ENCODE results near the gene MTO1.
A peak's percentile ranks its signal among the peaks of the same experiment; 100 is the strongest.
"Not testable (repeated sequence)": the region's sequence is repeated elsewhere in the genome, so short reads cannot be mapped to it uniquely, and the experiment has no call there.

MTO1 gene, protein sequence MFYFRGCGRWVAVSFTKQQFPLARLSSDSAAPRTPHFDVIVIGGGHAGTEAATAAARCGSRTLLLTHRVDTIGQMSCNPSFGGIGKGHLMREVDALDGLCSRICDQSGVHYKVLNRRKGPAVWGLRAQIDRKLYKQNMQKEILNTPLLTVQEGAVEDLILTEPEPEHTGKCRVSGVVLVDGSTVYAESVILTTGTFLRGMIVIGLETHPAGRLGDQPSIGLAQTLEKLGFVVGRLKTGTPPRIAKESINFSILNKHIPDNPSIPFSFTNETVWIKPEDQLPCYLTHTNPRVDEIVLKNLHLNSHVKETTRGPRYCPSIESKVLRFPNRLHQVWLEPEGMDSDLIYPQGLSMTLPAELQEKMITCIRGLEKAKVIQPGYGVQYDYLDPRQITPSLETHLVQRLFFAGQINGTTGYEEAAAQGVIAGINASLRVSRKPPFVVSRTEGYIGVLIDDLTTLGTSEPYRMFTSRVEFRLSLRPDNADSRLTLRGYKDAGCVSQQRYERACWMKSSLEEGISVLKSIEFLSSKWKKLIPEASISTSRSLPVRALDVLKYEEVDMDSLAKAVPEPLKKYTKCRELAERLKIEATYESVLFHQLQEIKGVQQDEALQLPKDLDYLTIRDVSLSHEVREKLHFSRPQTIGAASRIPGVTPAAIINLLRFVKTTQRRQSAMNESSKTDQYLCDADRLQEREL

DNA sequence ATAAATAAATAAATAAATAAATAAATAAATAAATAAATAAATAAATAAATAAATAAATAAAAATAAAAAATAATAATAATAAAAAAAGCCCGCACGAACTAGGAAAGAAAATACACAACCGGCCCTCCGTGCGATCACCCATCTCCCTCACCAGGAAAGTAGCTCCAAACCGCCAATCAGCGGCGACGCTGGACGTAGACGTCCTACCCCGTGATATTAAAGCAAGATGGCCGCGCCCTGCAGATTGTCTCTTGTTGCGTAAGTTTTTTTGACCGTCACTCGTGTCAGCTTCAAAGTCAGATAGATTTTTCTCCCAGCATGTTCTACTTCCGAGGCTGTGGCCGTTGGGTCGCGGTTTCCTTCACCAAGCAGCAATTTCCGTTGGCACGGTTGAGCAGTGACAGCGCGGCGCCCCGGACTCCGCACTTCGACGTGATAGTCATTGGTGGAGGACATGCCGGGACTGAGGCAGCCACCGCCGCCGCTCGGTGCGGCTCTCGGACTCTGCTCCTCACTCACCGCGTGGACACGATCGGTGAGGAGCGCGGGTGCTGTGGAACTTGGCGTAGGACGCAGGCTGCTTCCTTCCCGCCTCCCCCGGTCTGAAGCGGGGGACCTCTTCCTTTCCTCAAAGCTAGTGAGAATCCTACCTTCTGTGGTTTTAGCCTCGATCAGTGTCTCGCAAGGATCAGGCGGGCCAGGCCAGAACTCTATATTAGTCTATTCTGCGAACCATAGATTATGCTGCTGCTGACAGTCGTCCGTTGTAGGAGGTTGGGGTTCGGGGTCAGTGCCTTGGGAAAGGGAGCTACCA lies at the start of gene MTO1:
Gene MTO1 (plus strand): TSS at position 201 of the 814 bp plus-strand sequence. CDS start 118 bp downstream, at position 319.
- FAIRE-seq: peak; percentile 87

DNA sequence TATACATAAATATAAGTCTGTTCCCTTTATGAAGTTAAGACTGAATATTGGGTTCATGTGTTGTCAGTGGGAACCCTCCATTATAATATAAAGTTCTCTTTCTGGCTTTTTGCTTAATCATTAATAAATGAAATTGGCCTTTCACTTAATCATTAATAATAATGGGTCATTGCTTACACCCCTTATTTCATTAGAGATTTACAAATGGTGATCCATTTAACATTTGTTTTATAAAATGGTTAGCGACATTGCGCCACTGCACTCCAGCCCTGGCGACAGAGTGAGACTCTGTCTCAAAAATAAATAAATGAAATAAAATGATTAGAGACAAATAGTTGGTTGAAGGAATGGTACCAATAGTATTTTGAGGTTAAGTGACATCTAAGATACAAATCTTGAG lies 48.4 kb upstream of the MTO1 start:
- no peak for FAIRE-seq

DNA sequence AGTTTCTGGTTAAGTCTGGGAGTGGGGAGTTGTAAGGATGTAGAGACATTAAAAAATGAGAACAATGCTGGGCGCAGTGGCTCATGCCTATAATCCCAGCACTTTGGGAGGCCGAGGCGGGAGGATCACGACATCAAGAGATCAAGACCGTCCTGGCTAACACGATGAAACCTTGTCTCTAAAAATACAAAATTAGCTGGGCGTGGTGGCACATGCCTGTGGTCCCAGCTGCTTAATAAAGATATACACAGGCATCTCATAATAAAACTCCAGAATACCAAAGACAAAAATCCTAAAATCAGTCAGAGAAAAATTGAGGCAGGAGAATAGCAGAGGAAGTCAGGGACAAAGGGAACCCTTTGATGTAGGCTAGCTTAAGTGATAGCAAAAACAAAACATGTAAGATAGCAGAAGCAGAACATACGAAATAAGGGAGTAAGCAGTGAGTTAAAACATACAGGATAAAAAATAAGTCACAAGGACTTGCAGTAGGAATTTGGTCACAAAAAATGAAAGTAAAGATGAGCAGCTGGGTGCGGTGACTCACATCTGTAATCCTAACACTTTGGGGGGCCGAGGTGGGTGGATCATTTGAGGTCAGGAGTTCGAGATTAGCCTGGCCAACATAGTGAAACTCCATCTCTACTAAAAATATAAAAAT lies 43.3 kb upstream of the MTO1 start:
- FAIRE-seq: no peak

DNA sequence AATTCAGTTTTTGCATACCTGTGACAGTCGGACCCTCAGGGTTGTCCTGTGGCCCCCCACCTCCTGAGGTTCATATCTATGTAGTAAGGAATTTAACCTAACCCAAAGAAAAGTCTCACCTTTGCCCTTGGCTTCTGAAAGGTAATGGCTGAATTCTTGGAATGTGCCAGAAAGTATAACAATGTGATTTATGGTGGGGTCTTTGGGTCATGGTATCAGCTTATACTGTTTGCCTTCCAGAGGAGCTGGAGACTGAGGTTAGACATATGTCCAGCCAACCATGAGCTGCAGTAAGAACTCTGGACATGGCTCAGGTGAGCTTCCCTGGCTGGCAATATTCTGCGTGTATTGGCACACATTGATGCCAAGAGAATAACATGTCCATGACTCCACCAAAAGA lies 40.0 kb upstream of the MTO1 start:
- no peak for FAIRE-seq

DNA sequence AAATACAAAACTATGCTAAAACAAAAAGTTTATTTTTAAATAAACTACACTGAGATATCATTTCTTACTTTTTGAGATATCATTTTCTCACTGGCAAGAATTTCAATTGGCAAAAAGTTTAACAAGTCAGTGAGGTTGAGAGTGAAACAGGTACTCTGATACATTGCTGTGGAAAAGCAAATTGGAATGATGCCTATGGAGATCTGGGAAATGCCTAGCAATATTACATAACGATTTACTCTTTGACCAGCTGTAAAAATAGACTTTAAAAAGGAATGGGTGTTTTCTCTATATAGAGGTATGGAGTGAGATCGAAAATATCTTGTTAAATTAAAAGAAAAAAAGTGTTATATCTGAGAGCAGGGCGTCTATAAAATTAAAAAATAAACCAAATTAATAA lies 26.3 kb upstream of the MTO1 start:
- FAIRE-seq: no peak

DNA sequence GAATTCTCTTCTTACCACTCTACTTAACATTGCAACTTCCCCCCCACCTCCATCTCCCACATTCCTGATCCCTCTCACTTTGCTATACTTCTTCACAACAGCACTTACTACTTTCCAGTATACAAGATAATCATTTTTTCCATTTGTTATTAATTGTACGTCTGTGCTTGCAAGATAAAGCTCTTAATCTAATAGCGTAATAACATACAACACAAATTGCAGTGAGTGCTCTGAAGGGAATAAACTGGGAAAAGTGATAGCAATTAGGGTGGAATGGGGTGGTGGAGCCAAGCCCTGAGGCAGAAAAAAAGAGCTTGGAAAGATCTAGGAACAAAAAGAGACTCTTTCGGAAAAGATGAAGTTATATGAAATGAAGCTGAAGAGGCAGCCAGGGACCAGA lies 18.0 kb upstream of the MTO1 start:
- no peak for FAIRE-seq

DNA sequence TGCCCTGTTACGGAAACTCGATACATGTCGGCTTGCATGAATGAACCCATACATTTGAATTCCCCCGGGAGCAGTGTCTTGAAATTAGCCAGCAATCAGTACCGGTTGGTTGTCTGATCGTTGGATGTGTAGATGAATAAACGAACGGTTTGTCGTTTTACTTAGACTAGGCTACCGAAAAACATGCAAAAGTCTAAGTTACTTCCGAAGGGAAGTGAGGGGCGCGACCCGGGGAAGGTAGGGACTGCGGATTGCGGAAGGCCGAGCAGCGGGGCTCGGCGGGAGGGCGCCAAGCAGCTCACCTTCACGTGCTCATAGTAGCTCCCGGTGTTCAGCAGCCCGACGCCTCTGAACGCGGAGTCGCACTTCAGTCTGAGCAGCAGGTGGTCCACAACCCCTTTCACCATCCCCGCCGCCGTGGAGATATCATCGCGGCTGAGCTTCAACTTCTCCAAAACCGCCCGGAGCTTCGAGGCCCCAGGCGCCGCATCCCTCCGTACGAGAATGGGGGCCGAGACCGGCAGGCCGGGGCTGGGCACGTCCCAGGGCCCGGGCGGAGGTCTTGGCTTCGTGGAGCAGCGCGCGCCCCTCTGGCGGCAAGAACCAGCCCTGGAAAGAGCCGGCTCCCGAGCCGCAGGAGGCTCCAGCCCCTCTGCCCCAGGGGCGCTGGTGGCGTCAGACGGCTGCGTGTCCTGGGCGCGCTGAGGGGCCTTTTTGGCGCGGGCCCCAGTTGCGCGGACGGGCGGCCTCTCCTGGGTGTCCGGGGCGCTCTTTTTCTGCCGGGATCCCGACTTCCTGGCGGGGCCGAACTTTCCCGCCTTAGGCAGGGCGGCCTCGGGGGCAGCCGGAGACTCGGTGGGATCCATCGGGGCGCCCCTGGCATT lies 10.1 kb upstream of the MTO1 start:
- FAIRE-seq: no peak

DNA sequence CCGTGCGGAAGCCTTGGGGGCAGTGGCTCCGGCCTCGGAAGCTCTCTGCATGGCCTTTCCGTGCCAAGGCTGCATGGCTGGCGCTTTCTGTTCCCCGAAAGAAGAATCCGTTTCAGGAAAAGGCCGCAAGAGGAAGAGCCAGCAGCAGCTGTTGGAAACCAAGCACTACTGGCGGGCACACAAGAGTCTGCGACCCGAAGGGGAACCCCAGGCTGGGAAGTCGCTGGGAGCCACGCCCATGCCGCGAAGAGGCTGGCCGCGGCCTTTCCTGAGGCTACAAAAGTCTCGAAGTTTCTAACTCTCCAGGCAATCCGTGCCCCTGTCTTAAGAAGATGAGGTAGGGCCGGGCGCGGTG lies 9.5 kb upstream of the MTO1 start, which contains the start of gene CGAS:
Gene CGAS (minus strand): TSS at position 191 of the 355 bp plus-strand sequence. CDS start 116 bp downstream, at position 75.
- FAIRE-seq: no peak

DNA sequence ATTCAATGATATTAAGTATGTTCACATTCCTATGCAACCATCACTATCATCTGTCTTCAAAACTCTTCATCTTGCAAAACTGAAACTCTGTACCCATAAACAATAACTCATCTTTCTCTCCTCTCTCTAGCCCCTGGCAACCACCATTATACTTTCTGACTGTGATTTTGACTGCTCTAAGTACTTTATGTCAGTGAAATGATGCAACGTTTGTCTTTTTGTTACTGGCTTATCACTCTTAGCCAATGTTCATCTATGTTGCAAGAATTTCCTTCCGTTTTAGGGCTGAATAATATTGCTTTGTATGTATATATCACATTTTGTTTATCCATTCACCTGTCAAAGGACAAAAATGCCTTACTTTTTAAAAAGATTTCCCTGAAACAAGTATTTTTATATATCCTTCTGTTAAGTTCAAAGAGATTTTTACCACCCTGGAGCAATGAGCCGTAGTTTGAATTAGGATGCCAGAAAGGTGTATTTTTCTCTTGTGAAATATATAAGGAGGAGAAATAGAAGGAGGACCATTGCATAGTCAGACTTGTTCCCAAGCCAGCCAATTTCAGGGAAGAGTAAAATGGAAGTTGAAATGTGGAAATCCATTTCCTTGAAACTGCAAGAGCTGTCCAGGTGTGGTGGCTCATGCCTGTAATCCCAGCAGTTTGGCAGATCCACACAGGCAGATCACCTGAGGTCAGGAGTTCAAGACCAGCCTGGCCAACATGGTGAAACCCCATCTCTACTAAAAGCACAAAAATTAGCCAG lies 5.5 kb upstream of the MTO1 start:
- no peak for FAIRE-seq

DNA sequence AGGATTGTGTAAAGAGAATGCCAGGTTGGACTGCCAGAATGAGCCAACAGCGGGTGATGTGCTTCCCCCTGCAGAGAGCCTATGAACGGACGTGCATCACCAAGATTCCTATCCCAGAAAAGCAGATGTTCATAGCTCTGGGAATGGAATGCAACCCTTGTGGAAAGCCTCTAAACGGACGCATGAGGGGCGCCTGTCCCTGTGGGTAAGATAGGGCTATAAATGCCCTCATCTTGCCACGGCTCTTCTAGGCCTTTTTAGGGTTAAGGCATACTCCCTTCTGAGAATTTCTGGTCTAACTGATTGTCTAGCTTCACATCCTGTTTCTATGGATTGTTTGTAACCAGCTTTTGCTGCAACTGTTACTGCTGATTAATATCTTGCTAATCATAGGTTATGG lies 2.1 kb upstream of the MTO1 start:
- FAIRE-seq: not testable (repeated sequence)

DNA sequence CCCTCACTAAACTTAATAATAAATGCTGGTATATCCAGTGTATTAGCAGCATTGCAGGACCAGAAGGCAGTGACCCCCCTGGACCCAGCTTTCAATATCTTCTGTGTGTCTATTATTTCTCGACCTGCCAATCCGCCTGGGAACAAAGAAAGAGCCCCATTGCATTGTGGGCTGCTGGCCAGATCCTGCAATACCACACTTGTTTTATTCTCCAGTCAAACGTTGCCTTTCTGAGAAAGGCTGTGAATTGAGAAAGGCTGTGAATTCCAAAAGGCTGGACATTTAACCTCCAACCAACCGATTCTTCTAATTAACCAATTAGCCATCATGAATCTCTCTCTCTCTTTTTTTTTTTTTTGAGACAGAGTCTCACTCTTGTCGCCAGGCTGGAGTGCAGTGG lies 1.5 kb upstream of the MTO1 start:
- FAIRE-seq: no peak

DNA sequence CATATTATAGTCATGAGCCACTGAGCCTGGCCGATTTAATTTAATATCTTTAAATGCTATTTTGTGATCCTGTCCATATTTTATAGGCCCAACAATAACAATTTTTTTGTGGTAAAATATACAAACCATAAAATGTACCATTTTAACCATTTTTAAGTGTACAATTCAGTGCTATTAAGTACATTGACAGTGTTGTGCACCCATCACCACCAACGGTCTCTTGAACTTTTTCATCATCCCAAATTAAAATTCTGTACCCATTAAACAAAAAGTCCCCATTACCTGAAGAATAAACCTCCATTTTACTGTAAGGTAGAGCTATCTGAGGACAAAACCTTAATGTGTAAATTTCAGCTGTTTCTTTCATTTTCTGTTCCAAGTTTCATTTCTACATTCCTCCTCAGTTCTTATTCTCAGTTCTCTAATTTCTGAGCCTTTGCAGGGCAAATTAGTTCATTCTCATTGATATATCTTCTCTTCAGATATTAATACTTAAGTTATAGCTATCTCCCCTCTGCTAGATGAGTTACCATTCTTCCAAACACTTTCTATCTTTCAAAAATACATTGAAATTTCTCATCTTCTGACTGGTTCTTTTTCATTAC lies 10.3 kb downstream of the MTO1 start:
- FAIRE-seq: no peak

DNA sequence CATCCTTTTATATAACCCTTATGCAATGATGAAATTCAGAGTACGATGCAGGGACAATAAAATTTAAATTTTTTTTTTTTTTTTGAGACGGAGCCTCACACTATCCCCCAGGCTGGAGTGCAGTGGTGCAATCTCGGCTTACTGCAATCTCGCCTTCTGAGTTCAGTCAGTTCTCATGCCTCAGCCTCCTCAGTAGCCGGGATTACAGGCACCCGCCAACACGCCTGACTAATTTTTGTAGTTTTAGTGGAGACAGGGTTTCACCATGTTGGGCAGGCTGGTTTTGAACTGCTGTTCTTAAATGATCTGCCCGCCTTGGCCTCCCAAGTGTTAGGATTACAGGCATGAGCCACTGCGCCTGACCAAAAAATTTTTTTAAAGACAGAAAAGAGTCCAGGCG lies 15.2 kb downstream of the MTO1 start:
- FAIRE-seq: no peak

DNA sequence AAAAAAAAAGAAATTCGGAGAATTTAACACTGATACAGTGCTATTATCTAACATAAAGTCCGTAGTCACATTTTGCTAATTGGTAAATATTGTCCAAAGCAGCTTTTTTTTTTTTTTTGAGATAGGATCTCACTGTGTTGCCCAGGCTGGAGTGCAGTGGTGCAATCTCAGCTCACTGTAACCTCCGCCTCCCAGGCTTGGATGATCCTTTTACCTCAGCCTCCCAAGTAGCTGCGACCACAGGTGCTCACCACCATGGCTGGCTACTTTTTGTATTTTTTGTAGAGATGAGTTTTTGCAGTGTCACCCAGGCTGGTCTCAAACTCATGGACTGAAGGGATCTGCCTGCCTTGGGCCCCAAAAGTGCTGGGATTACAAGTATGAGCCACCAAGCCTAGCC lies 15.9 kb downstream of the MTO1 start:
- no peak for FAIRE-seq

DNA sequence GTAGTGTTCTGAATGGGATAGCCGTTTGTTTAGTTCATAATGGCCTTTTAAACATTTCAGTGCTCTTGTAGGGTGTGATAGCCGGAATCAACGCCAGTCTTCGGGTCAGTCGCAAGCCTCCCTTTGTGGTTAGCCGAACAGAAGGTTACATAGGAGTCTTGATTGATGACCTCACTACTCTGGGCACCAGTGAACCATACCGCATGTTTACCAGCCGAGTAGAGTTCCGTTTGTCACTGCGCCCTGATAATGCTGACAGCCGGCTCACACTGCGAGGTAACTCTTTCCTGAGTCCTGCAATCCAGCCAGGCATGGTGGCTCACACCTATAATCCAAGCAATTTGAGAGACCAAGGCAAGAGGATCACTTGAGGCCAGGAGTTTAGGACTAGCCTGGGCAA lies 20.4 kb downstream of the MTO1 start:
- FAIRE-seq: no peak

DNA sequence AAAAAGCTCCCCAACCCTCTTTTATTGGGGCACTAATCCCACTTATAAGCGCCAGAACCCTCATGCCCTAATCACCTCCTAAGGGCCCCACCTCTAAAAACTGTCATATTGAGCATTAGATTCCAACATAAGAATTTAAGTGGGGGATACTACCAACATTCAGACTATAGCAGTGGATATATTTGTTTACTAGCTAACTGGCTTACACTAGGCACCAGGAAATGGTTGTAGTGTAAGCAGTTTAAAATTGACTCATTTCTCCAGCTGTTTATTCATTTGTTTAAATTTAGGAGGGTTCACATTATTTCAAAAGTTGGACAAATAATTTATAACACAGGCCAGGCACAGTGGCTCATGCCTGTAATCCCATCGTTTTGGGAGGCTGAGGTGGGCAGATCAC lies 22.9 kb downstream of the MTO1 start:
- FAIRE-seq: no peak

DNA sequence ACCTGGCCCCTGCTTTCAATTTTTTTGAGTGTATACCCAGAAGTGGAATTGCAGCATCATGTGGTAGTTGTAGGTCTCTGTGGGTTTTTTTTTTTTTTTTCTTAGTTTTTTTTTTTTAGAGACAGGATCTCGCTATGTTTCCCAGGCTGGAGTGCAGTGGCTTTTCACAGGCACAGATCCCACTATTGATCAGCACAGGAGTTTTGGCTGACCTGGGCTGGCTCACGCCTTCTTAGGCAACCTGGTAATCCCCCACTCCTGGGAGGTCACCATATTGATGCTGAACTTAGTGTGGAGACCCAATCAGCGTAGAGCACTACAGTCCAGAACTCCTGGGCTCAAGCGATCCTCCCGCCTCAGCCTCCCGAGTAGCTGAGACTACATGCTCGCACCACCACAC lies 25.9 kb downstream of the MTO1 start:
- no peak for FAIRE-seq

DNA sequence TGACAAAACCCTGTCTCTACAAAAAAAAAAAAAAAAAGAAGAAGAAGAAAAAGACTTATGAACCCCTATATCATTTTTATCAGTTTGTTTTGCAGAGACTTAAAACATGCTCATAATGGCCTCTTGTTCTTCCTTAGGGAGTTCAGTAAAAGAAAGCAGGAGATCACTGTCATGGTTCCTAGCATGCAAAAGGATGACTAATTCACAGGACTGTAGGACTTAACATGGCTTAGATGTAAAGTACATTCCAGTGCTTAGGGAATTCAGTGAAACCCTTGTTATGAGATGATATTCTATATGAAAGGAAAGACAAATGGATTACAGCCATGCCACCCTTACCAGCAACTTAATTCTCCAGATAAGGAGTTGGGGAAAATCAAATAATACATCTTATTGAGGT lies 29.8 kb downstream of the MTO1 start:
- FAIRE-seq: no peak

DNA sequence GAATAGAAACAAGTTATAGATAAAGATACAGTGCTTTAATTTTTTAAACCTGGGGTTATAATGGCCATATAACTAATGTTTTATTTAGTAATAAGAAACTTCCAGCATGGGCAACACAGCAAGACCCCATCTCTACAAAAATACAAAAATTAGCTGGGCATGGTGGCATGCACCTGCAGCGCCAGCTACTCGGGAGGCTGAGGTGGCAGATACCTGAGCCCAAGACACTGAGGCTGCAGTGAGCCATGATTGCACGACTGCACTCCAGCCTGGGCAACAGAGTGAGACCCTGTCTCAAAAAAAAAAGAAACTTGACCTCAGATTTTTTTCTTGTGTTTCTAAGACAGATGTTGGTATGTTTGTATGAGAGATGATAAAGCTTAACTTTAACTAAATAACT lies 36.4 kb downstream of the MTO1 start:
- FAIRE-seq: no peak

DNA sequence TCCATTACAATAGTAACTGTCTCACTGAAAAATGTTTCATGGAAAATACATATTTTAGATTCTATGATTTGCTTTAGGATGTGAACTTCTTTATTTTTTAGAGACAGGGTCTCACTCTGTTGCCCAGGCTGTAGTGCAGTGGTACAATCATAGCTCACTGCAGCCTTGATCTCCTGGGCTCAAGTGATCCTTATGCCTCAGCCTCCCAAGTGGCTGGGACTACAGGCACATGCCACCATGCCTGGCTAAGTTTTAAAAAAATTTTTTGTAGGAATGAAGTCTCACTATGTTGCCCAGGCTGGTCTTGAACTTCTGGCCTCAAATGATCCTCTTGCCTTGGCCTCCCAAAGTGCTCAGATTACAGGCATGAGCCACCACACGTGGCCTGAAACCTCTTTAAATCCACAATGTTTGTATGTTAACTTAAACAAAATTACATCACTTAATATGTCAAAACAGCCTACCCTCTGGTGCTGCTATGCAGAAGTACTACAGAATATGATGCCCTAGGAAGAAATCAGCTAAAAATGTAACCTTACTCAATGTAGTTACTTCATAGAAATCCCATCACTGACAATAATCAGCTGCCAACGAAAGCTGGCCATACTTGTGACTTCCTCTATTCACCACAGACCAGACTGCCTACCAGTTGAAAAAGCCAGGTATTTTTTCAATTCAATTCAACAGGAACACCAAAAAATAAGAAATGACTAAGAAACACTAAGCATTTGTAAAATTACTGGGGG lies 41.7 kb downstream of the MTO1 start:
- FAIRE-seq: no peak

All from endometrium (tissue), 2 donors.